HTERT RPE-1 (cell line): ENCODE measurements around the gene LHFPL3.

Experiments used
- in situ Hi-C: fragments of 300-500 bp; cut with MboI; formaldehyde crosslinking; loops from 4 replicates; pipeline ENCODE4 v1.14.3; 2020; ENCODE audit warnings: low sequenced_read_pairs

Gene LHFPL3

GRCh38 chr7:104883718-104884452 lies 555.5 kb downstream of the LHFPL3 start:
- in situ Hi-C loops, result no loop called here

- in situ Hi-C loops, result no loop called here
Observed at GRCh38 chr7:104886651-104887050, 558.2 kb downstream of the LHFPL3 start.

GRCh38 chr7:104890216-104890615 lies 561.8 kb downstream of the LHFPL3 start:
- in situ Hi-C loops, result no loop called here

GRCh38 chr7:104891949-104892348 lies 563.5 kb downstream of the LHFPL3 start:
- in situ Hi-C loops, result no loop called here

GRCh38 chr7:104894314-104894713 lies 565.9 kb downstream of the LHFPL3 start:
- in situ Hi-C loops, result no loop called here

GRCh38 chr7:104894726-104895521 lies 566.5 kb downstream of the LHFPL3 start:
- in situ Hi-C loops, result no loop called here

DNA sequence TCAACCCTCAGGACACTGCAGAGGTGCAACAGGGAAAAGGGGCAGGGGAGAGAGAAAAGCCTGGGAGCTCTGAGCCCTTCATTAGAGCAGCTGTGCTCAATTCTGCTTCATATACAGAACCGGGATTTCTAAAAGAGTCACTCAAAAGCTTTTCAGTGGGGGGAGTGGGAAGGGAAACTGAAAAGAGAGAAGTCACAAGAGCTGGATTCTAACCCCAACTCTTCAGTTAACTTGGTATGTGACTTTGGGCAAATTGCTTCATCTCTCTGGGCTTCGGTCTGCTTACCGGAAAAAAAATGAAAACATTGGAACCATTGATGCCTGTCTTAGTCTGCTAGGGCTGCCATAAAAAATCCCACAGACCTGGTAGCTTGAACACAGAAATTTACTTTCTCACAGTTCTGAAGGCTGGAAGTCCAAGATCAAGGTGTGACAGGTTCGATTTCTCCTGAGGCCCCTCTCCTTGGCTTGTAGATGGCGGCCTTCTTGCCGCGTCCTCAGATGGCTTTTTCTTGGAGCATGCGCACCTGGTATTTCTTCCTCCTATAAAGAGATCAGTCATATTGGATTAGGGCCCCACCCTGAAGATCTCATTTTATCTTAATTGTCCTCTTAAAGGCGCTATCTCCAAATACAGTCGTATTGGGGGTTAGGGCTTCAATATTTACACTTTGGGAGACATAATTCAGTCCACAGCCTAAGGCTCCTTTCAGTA lies 567.3 kb downstream of the LHFPL3 start:
- in situ Hi-C loops, result no loop called here

DNA sequence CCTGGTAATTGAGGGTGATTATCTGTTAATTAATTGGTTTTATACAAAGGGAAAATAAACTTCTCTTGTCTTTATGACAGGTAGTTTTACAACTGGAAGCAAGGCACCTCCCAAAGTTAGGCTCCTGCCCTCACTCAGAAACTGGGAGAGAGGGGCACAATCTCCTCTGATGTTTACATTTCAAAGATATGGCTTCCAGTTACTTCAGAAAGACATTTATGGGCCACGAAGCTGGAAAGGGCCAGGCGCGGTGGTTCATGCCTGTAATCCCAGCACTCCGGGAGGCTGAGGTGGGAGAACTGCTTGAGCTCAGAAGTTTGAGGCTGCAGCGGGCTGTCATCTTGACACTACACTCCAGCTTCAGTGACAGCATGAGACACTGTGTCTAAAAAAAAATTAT lies 570.0 kb downstream of the LHFPL3 start:
- in situ Hi-C loops, result no loop called here

DNA sequence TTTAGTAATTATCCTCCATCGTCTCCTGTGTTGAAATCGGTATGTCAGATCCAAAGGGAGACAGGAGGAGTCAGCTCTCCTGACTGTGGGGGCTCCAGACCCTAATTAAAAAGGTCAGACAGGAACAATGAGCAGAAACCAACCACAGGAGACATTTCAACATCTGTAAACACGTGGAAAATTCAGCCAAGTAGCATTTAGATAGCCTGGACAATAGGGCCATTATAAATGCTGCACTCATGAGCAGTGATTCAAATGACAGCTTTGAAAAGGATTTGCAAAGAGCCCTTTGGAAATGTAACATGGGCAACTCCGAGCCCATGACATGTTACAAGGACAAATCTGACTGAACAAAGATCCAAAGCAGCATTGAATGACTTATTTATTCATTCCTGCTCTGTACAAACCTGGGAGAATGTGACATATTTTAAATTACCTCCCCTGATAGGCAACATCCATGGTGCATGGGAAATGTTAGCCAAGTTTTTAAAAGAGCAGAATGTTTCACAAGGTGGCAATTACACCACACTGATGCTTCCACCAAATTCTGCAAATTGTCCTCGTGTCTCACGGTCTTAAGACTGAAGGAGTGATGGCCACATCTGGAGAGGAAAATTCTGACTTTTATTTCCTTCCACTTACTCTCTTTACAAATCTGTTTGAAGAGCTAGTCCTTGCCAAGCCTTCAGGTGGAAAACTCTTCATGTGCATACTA lies 572.3 kb downstream of the LHFPL3 start:
- in situ Hi-C loops, result no loop called here

DNA sequence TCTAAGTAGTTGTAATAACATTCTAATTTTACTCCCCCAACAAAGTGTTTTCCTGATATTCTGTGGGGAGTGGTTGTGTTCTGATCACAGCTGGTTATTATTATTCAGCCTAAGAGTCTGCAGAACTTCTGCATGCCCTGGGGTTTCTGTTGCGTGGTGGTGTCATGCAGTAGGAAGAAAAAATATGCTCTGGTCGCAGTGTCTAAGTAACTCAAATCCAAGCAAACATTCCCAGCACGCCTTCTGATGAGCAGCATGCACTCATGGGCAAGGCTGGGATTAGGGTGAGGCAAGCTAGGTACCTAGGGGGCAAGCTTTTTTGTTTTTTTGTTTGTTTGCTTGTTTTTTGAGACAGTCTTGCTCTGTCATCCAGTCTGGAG lies 572.8 kb downstream of the LHFPL3 start:
- in situ Hi-C loops, result no loop called here

DNA sequence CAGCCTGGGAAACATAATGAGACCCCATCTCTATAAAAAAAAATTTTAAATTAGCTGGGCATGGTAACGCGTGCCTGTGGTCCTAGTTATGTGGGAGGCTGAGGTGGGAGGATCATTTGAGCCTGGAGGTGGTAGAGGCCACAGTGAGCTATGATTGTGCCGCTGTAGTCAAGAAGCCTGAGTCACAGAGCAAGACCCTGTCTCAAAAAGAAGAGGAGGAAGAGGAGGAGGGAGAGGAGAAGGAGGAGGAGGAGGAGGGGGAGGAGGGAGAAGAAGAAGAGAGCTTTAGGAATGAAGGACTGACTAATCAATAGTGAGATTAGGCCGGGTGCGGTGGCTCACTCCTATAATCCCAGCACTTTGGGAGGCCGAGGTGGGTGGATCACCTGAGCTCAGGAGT lies 573.8 kb downstream of the LHFPL3 start:
- in situ Hi-C loops, result no loop called here

GRCh38 chr7:104903044-104903443 lies 574.6 kb downstream of the LHFPL3 start:
- in situ Hi-C loops, result no loop called here

GRCh38 chr7:104903846-104904245 lies 575.4 kb downstream of the LHFPL3 start:
- in situ Hi-C loops, result no loop called here

- in situ Hi-C loops, result no loop called here
Observed at GRCh38 chr7:104906032-104906431, 577.6 kb downstream of the LHFPL3 start.

GRCh38 chr7:104906556-104906955 lies 578.2 kb downstream of the LHFPL3 start:
- in situ Hi-C loops, result no loop called here

DNA sequence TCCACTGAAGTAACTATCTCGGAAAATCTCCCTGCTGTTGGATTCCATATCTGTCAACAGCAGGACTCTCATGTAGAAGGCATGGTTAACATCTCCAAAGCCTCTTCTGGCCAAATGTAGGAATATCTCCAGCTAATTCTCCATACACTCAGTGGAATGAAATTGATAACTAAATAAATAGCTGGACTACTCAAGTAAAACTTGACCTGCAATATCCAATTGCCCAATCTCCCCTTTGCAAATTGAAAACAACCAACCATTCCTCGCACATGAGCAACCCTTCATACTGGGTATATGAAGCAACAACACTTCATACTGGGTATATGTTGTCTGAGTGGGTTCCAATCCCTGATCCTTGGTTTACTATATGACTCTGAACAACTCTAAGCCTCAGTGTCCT lies 580.2 kb downstream of the LHFPL3 start:
- in situ Hi-C loops, result no loop called here

DNA sequence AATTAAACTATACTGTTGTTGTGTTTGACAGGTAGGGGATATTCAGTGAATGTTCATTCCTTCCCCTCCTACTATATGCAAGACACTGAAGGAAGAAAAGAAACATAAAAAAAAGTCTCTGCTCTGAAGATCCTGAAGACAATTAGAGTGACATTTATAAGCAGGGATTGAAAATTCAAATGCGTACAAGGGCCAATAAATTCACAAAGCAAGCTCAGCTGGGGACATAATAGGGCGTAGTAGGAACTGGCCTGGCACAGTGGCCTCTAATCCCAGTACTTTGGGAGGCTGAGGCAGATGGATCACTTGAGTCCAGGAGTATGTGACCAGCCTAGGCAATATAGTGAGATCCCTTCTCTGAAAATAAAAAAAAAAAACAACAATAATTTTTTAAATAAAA lies 580.7 kb downstream of the LHFPL3 start:
- in situ Hi-C loops, result no loop called here

DNA sequence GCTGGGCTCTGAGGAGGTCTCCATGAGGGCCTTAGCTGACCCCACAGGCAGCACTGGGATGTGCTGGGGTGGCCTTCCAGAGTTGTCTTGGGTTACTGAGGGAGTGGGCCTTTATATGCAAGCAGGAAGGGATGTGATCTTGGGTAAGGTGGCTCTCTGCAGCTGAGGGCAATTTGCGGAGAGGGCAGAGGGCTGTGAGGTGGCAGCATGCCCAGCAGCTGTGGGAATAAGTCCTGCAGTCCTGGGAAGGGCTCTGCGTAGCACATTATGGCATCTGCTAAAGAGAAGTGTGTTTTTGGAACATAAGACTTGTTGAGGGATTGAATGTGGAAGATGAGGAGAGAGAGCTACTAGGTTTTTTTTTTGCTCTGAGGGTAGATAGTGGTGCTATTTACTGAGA lies 586.0 kb downstream of the LHFPL3 start:
- in situ Hi-C loops, result no loop called here

GRCh38 chr7:104921596-104921995 lies 593.2 kb downstream of the LHFPL3 start:
- in situ Hi-C loops, result no loop called here

DNA sequence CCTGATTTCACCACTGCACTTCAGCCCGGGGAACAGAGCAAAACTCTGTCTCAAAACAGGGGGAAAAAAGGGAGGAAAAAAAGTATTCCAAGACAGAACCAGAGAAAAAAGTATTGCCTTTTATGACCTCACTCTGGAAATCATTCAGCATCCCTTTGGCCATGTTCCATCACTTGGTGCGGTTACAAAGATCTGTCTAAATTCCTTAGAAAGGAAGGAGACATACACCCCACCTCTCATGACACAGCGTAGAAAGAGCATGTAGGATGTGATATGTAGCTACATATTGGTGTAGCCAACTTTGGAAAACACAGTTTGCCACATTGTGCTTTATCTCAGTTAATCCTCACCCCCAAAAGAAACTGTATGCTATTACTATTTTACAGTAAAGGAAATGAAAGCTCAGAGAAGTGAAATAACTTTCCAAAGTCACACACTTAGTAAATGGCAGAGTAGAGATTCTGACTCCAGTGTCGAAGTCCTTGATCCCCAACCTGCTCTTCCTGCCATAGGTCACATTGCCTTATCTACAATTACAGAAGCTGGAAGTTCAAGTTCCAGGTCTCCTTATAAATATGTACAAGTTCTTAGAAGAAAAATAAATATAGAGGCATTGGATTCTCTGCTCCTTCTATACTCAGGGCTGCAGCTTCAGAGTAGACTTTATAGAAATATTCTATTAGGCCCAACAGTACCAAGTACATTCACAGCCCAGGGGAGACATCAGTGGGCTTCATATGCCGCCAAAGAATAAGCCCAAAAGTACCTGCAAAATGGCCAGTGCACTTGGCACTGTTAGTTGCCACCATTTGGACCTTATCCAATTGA lies 594.0 kb downstream of the LHFPL3 start:
- in situ Hi-C loops, result no loop called here
